CD4-positive, alpha-beta T cell treated with Interferon alpha-2 for 1 hour (primary cell): ENCODE measurements around the gene CAMKK1.

Source experiments
- DNase-seq, 2 donors: peaks; one replicate each; pipeline ENCODE4 v3.0.0-alpha.2; 2020 to 2022

The CAMKK1 gene

GRCh38 chr17:3917391-3917931, 24.6 kb upstream of the CAMKK1 start:
- DNase-seq, result no peak

GRCh38 chr17:3916825-3917224, 24.0 kb upstream of the CAMKK1 start:
- DNase-seq, result peak in 1 of 2 donors; percentile 24

- DNase-seq, result peak; percentile 47 to 65
Observed at GRCh38 chr17:3915995-3916696, 23.3 kb upstream of the CAMKK1 start, which contains the start of gene P2RX1. Gene P2RX1 (minus strand): TSS chr17:3916465. CDS start chr17:3916225, 240 bp downstream.

- no peak for DNase-seq
Observed at GRCh38 chr17:3915581-3915994, 22.7 kb upstream of the CAMKK1 start.

GRCh38 chr17:3914312-3914670, 21.4 kb upstream of the CAMKK1 start:
- peak in 1 of 2 donors; percentile 82 for DNase-seq

- DNase-seq, result peak; percentile 84 to 86
Observed at GRCh38 chr17:3913531-3914311, 20.9 kb upstream of the CAMKK1 start.

GRCh38 chr17:3912827-3913226, 20.0 kb upstream of the CAMKK1 start:
- no peak for DNase-seq

- peak; percentile 78 to 91 for DNase-seq
Observed at GRCh38 chr17:3911271-3912053, 18.6 kb upstream of the CAMKK1 start.

GRCh38 chr17:3910420-3911270, 17.8 kb upstream of the CAMKK1 start:
- DNase-seq, result no peak

GRCh38 chr17:3909257-3909656, 16.4 kb upstream of the CAMKK1 start:
- DNase-seq, result no peak

GRCh38 chr17:3907483-3908216, 14.8 kb upstream of the CAMKK1 start:
- no peak for DNase-seq

- DNase-seq, result no peak
Observed at GRCh38 chr17:3906881-3907280, 14.0 kb upstream of the CAMKK1 start.

- DNase-seq, result no peak
Observed at GRCh38 chr17:3905017-3905520, 12.2 kb upstream of the CAMKK1 start.

GRCh38 chr17:3904501-3904900, 11.6 kb upstream of the CAMKK1 start:
- no peak for DNase-seq

GRCh38 chr17:3903881-3904290, 11.0 kb upstream of the CAMKK1 start:
- no peak for DNase-seq

GRCh38 chr17:3903051-3903825, 10.4 kb upstream of the CAMKK1 start:
- no peak for DNase-seq

- no peak for DNase-seq
Observed at GRCh38 chr17:3900646-3901045, 7.8 kb upstream of the CAMKK1 start.

GRCh38 chr17:3897731-3898130, 4.9 kb upstream of the CAMKK1 start:
- DNase-seq, result no peak

- no peak for DNase-seq
Observed at GRCh38 chr17:3896968-3897235, 4.0 kb upstream of the CAMKK1 start.

- no peak for DNase-seq
Observed at GRCh38 chr17:3896108-3896967, 3.5 kb upstream of the CAMKK1 start.
